Erythroblast (primary cell): ENCODE results near the gene EPN2.

Experiments used
- GATA1 ChIP-seq: IDR thresholded peaks from 2 replicates; pipeline ENCODE4 v1.6.1; 2011; ENCODE audit warnings: low read depth, mild to moderate bottlenecking, control low read depth, low read length, moderate library complexity
- POLR2A ChIP-seq: IDR thresholded peaks from 2 replicates; pipeline ENCODE4 v1.6.1; 2011; ENCODE audit warnings: mild to moderate bottlenecking, low read length

- TF ChIP-seq POLR2A = no peak
- TF ChIP-seq GATA1 = no peak
Measured at GRCh38 chr17:19311421-19312215, 74.5 kb downstream of the EPN2 start.
